ENCODE measurements around the gene LPAR1. TPM values are rescaled to one million over a fixed set of nuclear protein-coding genes. Genes with fewer than 3 reads are reported as not detected.
"Not testable (repeated sequence)": the region's sequence is repeated elsewhere in the genome, so short reads cannot be mapped to it uniquely, and the experiment has no call there.

LPAR1 gene
- total RNA-seq, 5 donors from 2014 or later (not counting 1 experiment from before 2014, with no cell fraction given), result 0.26 to 0.47 (median 0.41) TPM; not detected in 2

GRCh38 chr9:111056538-111056937 lies 18.3 kb upstream of the LPAR1 start:
- H3K9me3 Mint-ChIP-seq, result peaks cover 0 to 3% (median 0%) of the 10 kb centered on the region in 3 donors
- H3K36me3 Mint-ChIP-seq, result no peaks in the 10 kb centered on the region
- Histone ChIP-seq H3K27me3 (replicated peaks in 1 of 2; ENCODE audit: control insufficient read depth in 2 of 2, extremely low read depth in 1 of 2, insufficient read depth in 2 of 2, low read length in 1 of 2) (no peaks in the 10 kb centered on the region), H3K4me1 (ENCODE audit: control insufficient read depth in 1 of 2, extremely low read depth in 1 of 2, insufficient read depth in 2 of 2, low read length in 2 of 2) (no peaks in the 10 kb centered on the region), H3K9me3 (no peaks in the 10 kb centered on the region), H3K4me3 (ENCODE audit: control insufficient read depth in 1 of 2, extremely low read depth in 1 of 2, low read length in 1 of 2) (no peak overlapping the region), H3K36me3 (ENCODE audit: control insufficient read depth in 2 of 2, extremely low read depth in 1 of 2, insufficient read depth in 1 of 2, low read length in 1 of 2) (no peaks in the 10 kb centered on the region), H3K27ac (ENCODE audit: low read length) (no peak overlapping the region)
- ChIA-PET CTCF (interaction anchor here in 1 of 2 donors (0.6 kb wide), 1 partner anchor 633 kb away, joined by 3 read pairs; no protein-coding TSS in a partner anchor), POLR2A (no interaction called here)
- DNase-seq (no peak), ATAC-seq (replicated peaks in 1 of 4) (no peak)
- peaks cover 0 to 3% of the 10 kb centered on the region in 2 donors for H3K27me3 Mint-ChIP-seq
- WGBS (ENCODE audit: insufficient coverage), result no CpG with 5 or more reads among the region's 3 CpGs
- H3K27ac Mint-ChIP-seq, result no peak overlapping the region
- H3K4me3 Mint-ChIP-seq, result no peak overlapping the region
- H3K4me1 Mint-ChIP-seq, result no peaks in the 10 kb centered on the region

- no peaks in the 10 kb centered on the region for H3K36me3 Mint-ChIP-seq
- no CpG with 5 or more reads among the region's 2 CpGs for WGBS (ENCODE audit: insufficient coverage)
- POLR2A ChIA-PET, result no interaction called here
Measured at GRCh38 chr9:111052791-111053190, 14.5 kb upstream of the LPAR1 start.

GRCh38 chr9:111051400-111051799 lies 13.1 kb upstream of the LPAR1 start:
- Histone ChIP-seq H3K9me3 (no peaks in the 10 kb centered on the region), H3K4me1 (ENCODE audit: control insufficient read depth in 1 of 2, extremely low read depth in 1 of 2, insufficient read depth in 2 of 2, low read length in 2 of 2) (no peaks in the 10 kb centered on the region), H3K27ac (ENCODE audit: low read length) (no peak overlapping the region), H3K36me3 (ENCODE audit: control insufficient read depth in 2 of 2, extremely low read depth in 1 of 2, insufficient read depth in 1 of 2, low read length in 1 of 2) (no peaks in the 10 kb centered on the region), H3K27me3 (replicated peaks in 1 of 2; ENCODE audit: control insufficient read depth in 2 of 2, extremely low read depth in 1 of 2, insufficient read depth in 2 of 2, low read length in 1 of 2) (no peaks in the 10 kb centered on the region), H3K4me3 (ENCODE audit: control insufficient read depth in 1 of 2, extremely low read depth in 1 of 2, low read length in 1 of 2) (no peak overlapping the region)
- Mint-ChIP-seq H3K27me3 (no peaks in the 10 kb centered on the region), H3K4me3 (no peak overlapping the region), H3K9me3 (peaks cover 0 to 5% (median 0%) of the 10 kb centered on the region in 3 donors), H3K4me1 (no peaks in the 10 kb centered on the region), H3K27ac (no peak overlapping the region), H3K36me3 (no peaks in the 10 kb centered on the region)
- ChIA-PET POLR2A (no interaction called here), CTCF (no interaction called here)
- ATAC-seq (replicated peaks in 1 of 4) (no peak), DNase-seq (no peak)
- WGBS (ENCODE audit: insufficient coverage), result no CpG with 5 or more reads among the region's 3 CpGs

More at GRCh38 chr9:111052791-111053190, 14.5 kb upstream of the LPAR1 start:
- Histone ChIP-seq H3K4me3 (ENCODE audit: control insufficient read depth in 1 of 2, extremely low read depth in 1 of 2, low read length in 1 of 2) (no peak overlapping the region), H3K27ac (ENCODE audit: low read length) (no peak overlapping the region), H3K36me3 (ENCODE audit: control insufficient read depth in 2 of 2, extremely low read depth in 1 of 2, insufficient read depth in 1 of 2, low read length in 1 of 2) (no peaks in the 10 kb centered on the region), H3K4me1 (ENCODE audit: control insufficient read depth in 1 of 2, extremely low read depth in 1 of 2, insufficient read depth in 2 of 2, low read length in 2 of 2) (no peaks in the 10 kb centered on the region), H3K27me3 (replicated peaks in 1 of 2; ENCODE audit: control insufficient read depth in 2 of 2, extremely low read depth in 1 of 2, insufficient read depth in 2 of 2, low read length in 1 of 2) (no peaks in the 10 kb centered on the region), H3K9me3 (no peaks in the 10 kb centered on the region)
- H3K4me3 Mint-ChIP-seq, result no peak overlapping the region
- no peaks in the 10 kb centered on the region for H3K27me3 Mint-ChIP-seq
- no peak overlapping the region for H3K27ac Mint-ChIP-seq
- H3K9me3 Mint-ChIP-seq, result no peaks in the 10 kb centered on the region
- H3K4me1 Mint-ChIP-seq, result no peaks in the 10 kb centered on the region
- no peak for DNase-seq
- no peak for ATAC-seq (replicated peaks in 1 of 4)
- CTCF ChIA-PET, result no interaction called here

GRCh38 chr9:111050819-111051218 lies 12.5 kb upstream of the LPAR1 start:
- ATAC-seq (replicated peaks in 1 of 4) (no peak), DNase-seq (no peak)
- Histone ChIP-seq H3K27me3 (replicated peaks in 1 of 2; ENCODE audit: control insufficient read depth in 2 of 2, extremely low read depth in 1 of 2, insufficient read depth in 2 of 2, low read length in 1 of 2) (no peaks in the 10 kb centered on the region), H3K36me3 (ENCODE audit: control insufficient read depth in 2 of 2, extremely low read depth in 1 of 2, insufficient read depth in 1 of 2, low read length in 1 of 2) (no peaks in the 10 kb centered on the region), H3K4me3 (ENCODE audit: control insufficient read depth in 1 of 2, extremely low read depth in 1 of 2, low read length in 1 of 2) (no peak overlapping the region), H3K27ac (ENCODE audit: low read length) (no peak overlapping the region), H3K4me1 (ENCODE audit: control insufficient read depth in 1 of 2, extremely low read depth in 1 of 2, insufficient read depth in 2 of 2, low read length in 2 of 2) (no peaks in the 10 kb centered on the region), H3K9me3 (no peaks in the 10 kb centered on the region)
- POLR2A ChIA-PET, result no interaction called here
- Mint-ChIP-seq H3K9me3 (peaks cover 0 to 6% (median 0%) of the 10 kb centered on the region in 3 donors), H3K27me3 (no peaks in the 10 kb centered on the region), H3K36me3 (no peaks in the 10 kb centered on the region), H3K4me1 (no peaks in the 10 kb centered on the region), H3K4me3 (no peak overlapping the region), H3K27ac (no peak overlapping the region)
- CTCF ChIA-PET, result no interaction called here

- H3K27ac Mint-ChIP-seq; POLR2A ChIA-PET; H3K4me3 ChIP-seq (ENCODE audit: control insufficient read depth in 1 of 2, extremely low read depth in 1 of 2, low read length in 1 of 2); DNase-seq; H3K27ac ChIP-seq (ENCODE audit: low read length); CTCF ChIA-PET; H3K36me3 ChIP-seq (ENCODE audit: control insufficient read depth in 2 of 2, extremely low read depth in 1 of 2, insufficient read depth in 1 of 2, low read length in 1 of 2); H3K4me1 Mint-ChIP-seq; H3K9me3 ChIP-seq; ATAC-seq (replicated peaks in 1 of 4); H3K36me3 Mint-ChIP-seq; H3K4me3 Mint-ChIP-seq; H3K27me3 Mint-ChIP-seq; H3K9me3 Mint-ChIP-seq; H3K27me3 ChIP-seq (replicated peaks in 1 of 2; ENCODE audit: control insufficient read depth in 2 of 2, extremely low read depth in 1 of 2, insufficient read depth in 2 of 2, low read length in 1 of 2); H3K4me1 ChIP-seq (ENCODE audit: control insufficient read depth in 1 of 2, extremely low read depth in 1 of 2, insufficient read depth in 2 of 2, low read length in 2 of 2): not testable (repeated sequence)
- 67% methylated on average over 1 of the region's 2 CpGs for WGBS (ENCODE audit: insufficient coverage)
Measured at GRCh38 chr9:111047287-111047686, 9.0 kb upstream of the LPAR1 start.

- ATAC-seq (replicated peaks in 1 of 4), result no peak
- CTCF ChIA-PET, result no interaction called here
- Mint-ChIP-seq H3K27me3 (peaks cover 16 to 17% of the 10 kb centered on the region in 2 donors), H3K27ac (no peak overlapping the region), H3K4me3 (no peak overlapping the region), H3K4me1 (peaks cover 8 to 12% (median 12%) of the 10 kb centered on the region in 3 donors), H3K9me3 (peaks cover 0 to 3% (median 0%) of the 10 kb centered on the region in 3 donors), H3K36me3 (no peaks in the 10 kb centered on the region)
- Histone ChIP-seq H3K4me3 (ENCODE audit: control insufficient read depth in 1 of 2, extremely low read depth in 1 of 2, low read length in 1 of 2) (no peak overlapping the region), H3K9me3 (no peaks in the 10 kb centered on the region), H3K27me3 (replicated peaks in 1 of 2; ENCODE audit: control insufficient read depth in 2 of 2, extremely low read depth in 1 of 2, insufficient read depth in 2 of 2, low read length in 1 of 2) (peaks cover 9 to 20% of the 10 kb centered on the region in 2 experiments), H3K27ac (ENCODE audit: low read length) (no peak overlapping the region), H3K36me3 (ENCODE audit: control insufficient read depth in 2 of 2, extremely low read depth in 1 of 2, insufficient read depth in 1 of 2, low read length in 1 of 2) (no peaks in the 10 kb centered on the region), H3K4me1 (ENCODE audit: control insufficient read depth in 1 of 2, extremely low read depth in 1 of 2, insufficient read depth in 2 of 2, low read length in 2 of 2) (peaks cover 0 to 3% of the 10 kb centered on the region in 2 experiments)
- POLR2A ChIA-PET, result no interaction called here
- DNase-seq, result no peak
- 83% methylated on average over 1 of the region's 5 CpGs for WGBS (ENCODE audit: insufficient coverage)
Measured at GRCh38 chr9:111041902-111042301, 3.6 kb upstream of the LPAR1 start.

- no peaks in the 10 kb centered on the region for H3K36me3 ChIP-seq (ENCODE audit: control insufficient read depth in 2 of 2, extremely low read depth in 1 of 2, insufficient read depth in 1 of 2, low read length in 1 of 2)
- peaks cover 30 to 31% of the 10 kb centered on the region in 2 donors for H3K27me3 Mint-ChIP-seq
- H3K36me3 Mint-ChIP-seq, result no peaks in the 10 kb centered on the region
- H3K4me1 ChIP-seq (ENCODE audit: control insufficient read depth in 1 of 2, extremely low read depth in 1 of 2, insufficient read depth in 2 of 2, low read length in 2 of 2), result peaks cover 0 to 3% of the 10 kb centered on the region in 2 experiments
- CTCF ChIA-PET, result no interaction called here
- H3K27ac Mint-ChIP-seq, result no peak overlapping the region
- DNase-seq, result no peak
- POLR2A ChIA-PET, result no interaction called here
- H3K27ac ChIP-seq (ENCODE audit: low read length), result no peak overlapping the region
- no peak overlapping the region for H3K4me3 Mint-ChIP-seq
- H3K9me3 Mint-ChIP-seq, result no peaks in the 10 kb centered on the region
- H3K27me3 ChIP-seq (replicated peaks in 1 of 2; ENCODE audit: control insufficient read depth in 2 of 2, extremely low read depth in 1 of 2, insufficient read depth in 2 of 2, low read length in 1 of 2), result peaks cover 14 to 23% of the 10 kb centered on the region in 2 experiments
- H3K4me1 Mint-ChIP-seq, result peaks cover 9 to 13% (median 12%) of the 10 kb centered on the region in 3 donors
- WGBS (ENCODE audit: insufficient coverage), result no CpG with 5 or more reads among the region's 3 CpGs
- H3K9me3 ChIP-seq, result no peaks in the 10 kb centered on the region
- H3K4me3 ChIP-seq (ENCODE audit: control insufficient read depth in 1 of 2, extremely low read depth in 1 of 2, low read length in 1 of 2), result no peak overlapping the region
- ATAC-seq (replicated peaks in 1 of 4), result no peak
Measured at GRCh38 chr9:111040494-111040893, 2.2 kb upstream of the LPAR1 start.
